ENCODE measurements around the gene MED27.

MED27 gene

GRCh38 chr9:131876486-131876885 lies 203.2 kb downstream of the MED27 start:
- DNase-seq (ENCODE audit: low spot score) = no peak

DNA sequence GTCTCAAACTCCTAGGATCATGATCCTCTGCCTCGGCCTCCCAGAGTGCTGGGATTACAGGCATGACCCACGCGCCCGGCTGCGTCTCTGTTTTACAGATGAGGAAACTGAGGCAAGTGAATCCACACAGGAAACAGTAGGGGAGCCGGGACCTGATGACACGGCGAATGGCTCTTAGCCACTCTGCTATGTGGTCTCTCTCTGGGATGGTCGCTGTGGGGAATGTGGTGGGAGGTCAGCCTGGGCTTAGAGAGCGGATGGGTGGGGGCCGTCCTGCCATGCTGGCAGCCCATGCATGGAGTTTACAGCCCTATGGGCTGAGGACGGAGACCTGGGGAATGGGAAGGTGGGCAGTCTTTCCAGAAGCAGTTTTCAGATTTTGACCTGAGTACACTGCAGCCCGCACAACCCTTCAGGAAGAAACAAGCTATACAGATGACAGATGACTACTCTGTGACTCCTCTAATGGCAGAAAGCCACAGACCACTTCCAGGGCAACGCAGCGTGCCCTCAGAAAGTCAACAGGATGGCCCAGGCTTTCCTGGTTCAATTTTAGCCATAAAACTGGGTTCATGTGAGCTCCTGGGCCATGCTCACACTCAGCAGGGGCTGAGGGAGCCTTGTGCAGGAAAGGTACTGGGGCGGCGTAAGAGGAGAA lies 203.7 kb downstream of the MED27 start:
- no peak for DNase-seq (ENCODE audit: low spot score)

GRCh38 chr9:131874916-131875670 lies 204.6 kb downstream of the MED27 start:
- no peak for DNase-seq (ENCODE audit: low spot score)

GRCh38 chr9:131874447-131874846 lies 205.2 kb downstream of the MED27 start:
- DNase-seq (ENCODE audit: low spot score) = no peak

DNA sequence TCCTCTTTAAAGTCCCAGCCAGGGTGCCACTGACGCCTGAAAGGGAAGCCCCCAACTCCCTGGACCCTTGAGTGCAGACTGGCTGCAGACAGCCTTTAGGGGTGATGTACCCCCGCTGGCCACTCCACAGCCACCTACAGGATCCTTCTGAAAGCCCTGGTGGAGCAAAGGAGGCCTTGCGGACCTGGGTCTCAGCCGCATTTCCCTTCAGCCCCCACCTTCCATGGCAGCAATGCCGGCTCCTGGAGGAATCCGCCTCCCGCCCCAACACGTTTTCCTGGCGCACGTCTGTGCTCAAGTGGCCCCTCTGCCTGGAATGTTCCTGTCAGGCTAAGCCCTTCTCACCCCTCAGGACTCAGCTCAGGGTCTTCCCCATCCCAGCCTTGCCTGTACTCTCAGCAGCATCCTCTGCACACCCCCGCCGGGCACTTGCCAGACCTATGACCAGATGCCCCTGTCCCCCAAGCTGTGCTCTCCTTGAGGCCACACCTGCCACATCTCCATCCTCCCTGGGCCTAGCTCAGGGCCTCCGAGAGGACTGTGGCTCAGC lies 205.7 kb downstream of the MED27 start:
- DNase-seq (ENCODE audit: low spot score) = no peak

GRCh38 chr9:131873335-131873734 lies 206.3 kb downstream of the MED27 start:
- DNase-seq (ENCODE audit: low spot score) = no peak

- no peak for DNase-seq (ENCODE audit: low spot score)
These were observed 207.0 kb downstream of the MED27 start for GRCh38 chr9:131872702-131873101.

DNA sequence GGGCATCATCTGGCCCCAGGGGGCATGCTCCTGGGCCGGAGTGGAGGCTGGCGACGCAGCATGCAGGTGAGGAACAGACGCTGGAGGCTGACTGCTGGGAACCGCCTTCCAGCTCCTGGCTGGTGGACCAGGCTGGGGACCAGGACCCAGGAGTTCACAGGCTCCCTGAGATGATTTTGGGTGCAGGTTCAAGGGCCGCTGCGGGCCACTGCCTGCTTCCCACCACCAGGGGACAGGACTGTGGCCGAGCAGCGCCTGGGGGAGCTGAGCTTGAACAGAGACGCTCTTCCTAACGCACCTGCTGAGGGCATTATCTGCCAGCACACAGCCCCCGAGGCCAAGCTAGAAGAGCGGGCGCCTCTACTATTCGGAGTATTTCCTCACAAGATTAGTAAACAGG lies 207.7 kb downstream of the MED27 start:
- DNase-seq (ENCODE audit: low spot score) = no peak

- no peak for DNase-seq (ENCODE audit: low spot score)
These were observed 209.5 kb downstream of the MED27 start for GRCh38 chr9:131870156-131870555.

DNA sequence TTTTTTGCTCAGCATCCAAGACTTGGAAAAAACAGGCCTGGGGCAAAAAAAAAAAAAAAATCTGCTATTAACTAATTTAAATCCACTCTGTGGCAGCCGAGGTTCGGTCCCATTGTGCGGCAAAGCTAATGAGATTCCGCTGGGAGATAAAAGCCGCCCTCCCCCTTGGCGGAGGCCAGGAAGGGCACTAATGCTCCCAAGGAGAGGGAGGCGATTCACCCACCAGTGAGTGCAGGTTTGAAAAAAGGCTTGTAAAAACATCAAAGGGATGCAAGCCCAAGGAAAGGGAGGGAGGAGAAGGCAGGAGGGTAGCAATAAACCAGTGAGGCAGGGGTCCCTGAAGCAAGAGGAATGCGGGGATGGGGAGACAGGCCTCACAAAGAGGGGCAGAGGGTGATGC lies 210.3 kb downstream of the MED27 start:
- no peak for DNase-seq (ENCODE audit: low spot score)

DNA sequence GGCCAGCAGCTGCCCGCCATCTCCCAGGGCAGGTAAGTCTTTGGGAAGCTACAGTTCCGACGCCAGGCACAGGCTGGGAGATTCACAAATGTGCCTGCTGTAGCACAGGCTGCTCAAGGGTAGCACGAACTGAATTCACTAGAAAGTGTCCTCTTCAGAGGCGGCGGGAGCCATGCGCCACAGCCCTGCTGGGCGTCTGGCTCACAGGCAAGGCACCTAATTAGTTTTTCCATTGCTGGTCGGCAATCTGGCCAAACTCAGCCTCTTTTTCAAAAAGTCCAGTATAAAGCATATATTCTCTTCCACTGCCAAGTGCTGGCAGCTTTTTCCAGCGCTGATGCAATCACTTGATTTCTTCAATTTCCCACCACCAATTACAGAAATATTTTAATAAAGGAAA lies 210.9 kb downstream of the MED27 start:
- DNase-seq (ENCODE audit: low spot score) = no peak

- DNase-seq (ENCODE audit: low spot score) = no peak
These were observed 212.0 kb downstream of the MED27 start for GRCh38 chr9:131867611-131868192.

DNA sequence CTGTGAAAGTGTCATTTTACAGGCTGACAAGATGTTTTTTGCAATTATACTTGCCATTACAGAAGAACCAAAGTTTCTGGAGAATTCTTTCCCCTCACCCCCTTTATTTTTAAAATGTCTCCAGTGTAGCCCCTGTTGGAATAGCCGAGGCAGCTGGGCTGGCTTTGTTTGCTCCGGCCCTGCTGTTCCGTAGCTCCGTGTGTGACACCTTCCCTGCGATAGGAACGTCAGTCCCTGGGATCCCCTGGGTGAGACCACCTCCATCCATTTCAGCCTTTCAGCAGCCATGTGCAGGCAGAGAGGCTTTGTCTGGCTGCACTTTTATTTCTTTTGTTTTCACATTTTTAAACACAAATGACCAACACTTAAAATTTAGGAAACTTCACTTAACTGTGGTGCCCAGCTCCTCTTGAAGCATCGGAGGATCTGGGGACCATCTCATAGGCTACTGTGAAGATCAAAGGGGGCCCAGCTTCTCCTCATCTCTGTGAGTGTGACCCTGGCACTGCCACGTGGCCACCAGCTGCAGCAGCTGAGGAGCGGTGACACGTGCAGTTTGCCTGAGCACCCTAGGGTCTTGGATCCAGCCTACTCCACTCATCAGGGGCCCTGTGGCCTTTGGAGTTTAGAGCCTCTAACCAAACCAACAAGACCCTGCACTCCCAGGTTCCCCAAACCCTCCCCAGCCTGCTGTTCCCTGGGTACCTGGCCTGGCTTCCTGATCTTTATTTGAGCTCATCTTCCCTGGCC lies 214.0 kb downstream of the MED27 start:
- DNase-seq (ENCODE audit: low spot score) = no peak

- DNase-seq (ENCODE audit: low spot score) = no peak
These were observed 215.1 kb downstream of the MED27 start for GRCh38 chr9:131864531-131864930.

- no peak for DNase-seq (ENCODE audit: low spot score)
These were observed 216.3 kb downstream of the MED27 start for GRCh38 chr9:131863306-131863896.

- no peak for DNase-seq (ENCODE audit: low spot score)
These were observed 217.4 kb downstream of the MED27 start for GRCh38 chr9:131862261-131862660.

DNA sequence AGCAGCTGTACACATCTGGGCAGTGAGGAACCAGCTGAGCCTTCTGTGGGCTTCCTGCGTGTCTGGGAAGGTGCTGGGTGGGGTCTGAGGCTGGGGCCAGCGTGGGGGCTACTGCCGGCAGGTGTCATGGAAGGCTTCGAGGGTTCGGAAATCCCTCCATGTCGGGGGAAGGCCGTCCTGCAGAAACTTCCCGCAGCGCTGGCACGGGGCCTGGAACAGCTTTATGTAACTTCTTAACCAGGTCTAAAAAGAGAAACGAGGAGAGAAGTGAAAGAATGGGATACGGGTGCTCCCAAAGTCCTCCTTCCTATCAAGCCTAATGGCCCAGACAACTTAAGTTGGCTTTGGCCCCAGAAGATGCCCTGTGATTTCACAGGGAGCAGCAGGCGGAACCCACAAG lies 219.2 kb downstream of the MED27 start:
- no peak for DNase-seq (ENCODE audit: low spot score)

DNA sequence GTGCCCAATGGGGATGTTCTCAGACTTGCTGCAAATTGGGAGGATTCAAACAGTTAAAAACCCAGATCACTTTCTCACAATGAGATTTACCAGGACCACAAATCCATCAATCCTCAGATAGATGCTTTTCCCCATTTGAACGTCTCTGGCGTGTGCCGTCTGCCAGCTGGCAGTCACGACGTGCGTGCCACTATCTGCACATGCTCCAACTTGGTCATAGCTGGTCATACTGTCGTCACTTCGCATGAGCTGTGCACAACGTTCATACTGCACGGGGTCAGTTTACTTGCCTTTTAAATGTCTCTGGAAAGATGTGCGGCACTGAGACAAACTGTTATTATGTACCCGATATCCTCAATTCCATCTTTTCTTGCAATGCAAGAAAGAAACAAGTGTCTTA lies 221.5 kb downstream of the MED27 start:
- DNase-seq (ENCODE audit: low spot score) = no peak

GRCh38 chr9:131856105-131856504 lies 223.6 kb downstream of the MED27 start:
- no peak for DNase-seq (ENCODE audit: low spot score)

- no peak for DNase-seq (ENCODE audit: low spot score)
These were observed 224.6 kb downstream of the MED27 start for GRCh38 chr9:131854896-131855613.

DNA sequence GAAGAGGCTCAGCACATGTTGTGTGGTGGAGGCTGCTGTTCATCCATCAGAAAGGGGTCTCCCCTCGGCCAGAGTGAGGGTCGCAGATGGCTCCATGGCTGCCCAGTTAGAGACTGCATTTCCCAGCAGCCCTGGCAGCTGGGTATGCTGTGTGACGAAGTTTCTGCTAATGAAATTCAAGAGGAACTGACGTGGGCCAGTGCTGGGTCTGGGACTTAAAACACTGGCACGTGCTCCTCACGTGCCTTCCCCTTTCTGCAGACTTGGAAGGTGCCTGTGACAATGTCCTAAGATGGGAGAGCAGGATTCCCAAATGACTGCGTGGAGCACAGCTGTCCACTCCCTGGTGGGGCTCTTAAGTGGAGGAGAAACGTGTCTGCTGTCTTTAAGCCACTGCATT lies 225.3 kb downstream of the MED27 start:
- no peak for DNase-seq (ENCODE audit: low spot score)
